Testis (tissue), 3 donors: ENCODE results near the gene HTR7. TPM values are rescaled to one million over a fixed set of nuclear protein-coding genes. Genes with fewer than 3 reads are reported as not detected.

Experiments
- DNase-seq: peaks from one replicate; pipeline ENCODE4 v3.0.0-alpha.2; 2019
- H3K27ac ChIP-seq, 2 donors: fragments of 200-600 bp; sonication (generic); one replicate each; pipeline ENCODE4 v1.5.1; 2019
- H3K27me3 ChIP-seq: fragments of 200-600 bp; sonication (generic); one replicate; pipeline ENCODE4 v1.5.1; 2019
- H3K36me3 ChIP-seq: fragments of 200-600 bp; sonication (generic); one replicate; pipeline ENCODE4 v1.5.1; 2017; ENCODE audit warnings: low read depth; ENCODE audit errors: missing control alignments
- H3K4me1 ChIP-seq: fragments of 200-600 bp; sonication (generic); one replicate; pipeline ENCODE4 v1.5.1; 2019
- H3K4me3 ChIP-seq, 2 donors: fragments of 200-600 bp; sonication (generic); one replicate each; pipeline ENCODE4 v1.5.1; 2017 to 2019
- H3K9me3 ChIP-seq: fragments of 200-600 bp; sonication (generic); one replicate; pipeline ENCODE4 v1.5.1; 2017
- POLR2A ChIP-seq: fragments of 450-650 bp; IDR thresholded peaks from one replicate; pipeline ENCODE4 v1.6.1; 2017; ENCODE audit warnings: antibody characterized with exemption, mild to moderate bottlenecking, moderate library complexity
- WGBS, 2 donors: methylation state at CpG; one replicate each; pipeline ENCODE4 v1.1.5; 2018; 5-methylcytosine and 5-hydroxymethylcytosine counted together
- intact Hi-C: fragments of 100-400 bp; cut with DNase I; formaldehyde crosslinking; loops from one replicate; pipeline ENCODE4 v1.15.1; 2023; ENCODE audit warnings: low total_unique reads
- polyA plus RNA-seq: library from polyadenylated mRNA; stranded (reverse); fragments of 350-450 nt; fragmentation: Illumina TruSeq; extraction: RNeasy Lipid Tissue Mini Kit (QIAGEN cat#74804); gene quantifications from one replicate; pipeline ENCODE4 v1.2.3, GENCODE V29; 2014; ENCODE audit warnings: low read depth, low replicate concordance; ENCODE audit not compliant: insufficient read depth
- total RNA-seq, 2 donors: library from RNA; depleted of rRNA; stranded (reverse); fragments of >200 nt; gene quantifications; one replicate each; pipeline ENCODE4 v1.2.3, GENCODE V29; 2016
- TF ChIP-seq, protein P1 (sequence below), 3 experiments: fragments of 450-650 bp in 2 of 3; fragments of 200-600 bp in 1 of 3; sonication (generic) in 1 of 3; IDR thresholded peaks; one replicate each; pipeline ENCODE4 v1.5.1; 2016 to 2019; ENCODE audit warnings: antibody characterized with exemption in 3 of 3, mild to moderate bottlenecking in 2 of 3, moderate library complexity in 1 of 3

The HTR7 gene
- total and polyA plus RNA-seq, 3 donors from 2014 or later: 8.3 to 26.2 (median 9.4) TPM

DNA sequence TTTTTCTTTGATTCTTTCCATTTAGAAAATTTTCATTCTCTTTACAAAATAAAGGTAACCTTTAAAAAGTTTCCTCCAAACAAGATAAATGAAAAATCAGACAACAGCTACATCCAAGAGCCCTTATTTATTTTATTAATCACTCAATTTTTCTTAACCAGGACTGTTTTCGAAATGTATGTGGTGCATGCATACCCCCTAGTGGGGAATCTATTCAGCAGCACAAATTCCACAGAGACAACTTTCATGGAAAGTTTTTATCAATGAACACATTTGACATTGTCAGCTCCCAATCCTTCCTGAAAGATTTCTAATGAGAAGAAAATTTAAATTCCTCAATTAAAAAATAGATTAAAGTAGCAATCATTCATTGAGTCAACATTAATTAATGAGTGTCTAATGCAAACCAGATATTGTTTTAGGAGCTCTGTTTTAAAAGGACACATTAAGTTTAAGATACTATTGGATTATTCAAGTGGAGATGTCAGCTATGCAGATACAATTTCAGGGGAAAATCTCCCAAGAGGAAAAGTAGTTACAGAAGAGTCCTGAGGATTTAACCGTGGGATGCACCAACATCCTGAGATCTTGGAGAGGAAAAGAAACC, 5.2 kb upstream of the HTR7 start:
- intact Hi-C loops: no loop called here
- H3K36me3 ChIP-seq: no peaks in the 10 kb centered on the region
- H3K4me1 ChIP-seq: no peaks in the 10 kb centered on the region
- no peaks in the 10 kb centered on the region for H3K9me3 ChIP-seq
- 40 to 50% methylated on average over 2 of the region's 2 CpGs for WGBS, 2 donors
- H3K4me3 ChIP-seq: no peak overlapping the region
- no peak for TF ChIP-seq POLR2A
- TF ChIP-seq, protein P1, sequence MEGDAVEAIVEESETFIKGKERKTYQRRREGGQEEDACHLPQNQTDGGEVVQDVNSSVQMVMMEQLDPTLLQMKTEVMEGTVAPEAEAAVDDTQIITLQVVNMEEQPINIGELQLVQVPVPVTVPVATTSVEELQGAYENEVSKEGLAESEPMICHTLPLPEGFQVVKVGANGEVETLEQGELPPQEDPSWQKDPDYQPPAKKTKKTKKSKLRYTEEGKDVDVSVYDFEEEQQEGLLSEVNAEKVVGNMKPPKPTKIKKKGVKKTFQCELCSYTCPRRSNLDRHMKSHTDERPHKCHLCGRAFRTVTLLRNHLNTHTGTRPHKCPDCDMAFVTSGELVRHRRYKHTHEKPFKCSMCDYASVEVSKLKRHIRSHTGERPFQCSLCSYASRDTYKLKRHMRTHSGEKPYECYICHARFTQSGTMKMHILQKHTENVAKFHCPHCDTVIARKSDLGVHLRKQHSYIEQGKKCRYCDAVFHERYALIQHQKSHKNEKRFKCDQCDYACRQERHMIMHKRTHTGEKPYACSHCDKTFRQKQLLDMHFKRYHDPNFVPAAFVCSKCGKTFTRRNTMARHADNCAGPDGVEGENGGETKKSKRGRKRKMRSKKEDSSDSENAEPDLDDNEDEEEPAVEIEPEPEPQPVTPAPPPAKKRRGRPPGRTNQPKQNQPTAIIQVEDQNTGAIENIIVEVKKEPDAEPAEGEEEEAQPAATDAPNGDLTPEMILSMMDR (IDR thresholded peaks at IDR 0.05): peak; percentile 35 to 69 (median 47)
- H3K27me3 ChIP-seq: no peaks in the 10 kb centered on the region
- DNase-seq: no peak
- no peak overlapping the region for H3K27ac ChIP-seq

DNA sequence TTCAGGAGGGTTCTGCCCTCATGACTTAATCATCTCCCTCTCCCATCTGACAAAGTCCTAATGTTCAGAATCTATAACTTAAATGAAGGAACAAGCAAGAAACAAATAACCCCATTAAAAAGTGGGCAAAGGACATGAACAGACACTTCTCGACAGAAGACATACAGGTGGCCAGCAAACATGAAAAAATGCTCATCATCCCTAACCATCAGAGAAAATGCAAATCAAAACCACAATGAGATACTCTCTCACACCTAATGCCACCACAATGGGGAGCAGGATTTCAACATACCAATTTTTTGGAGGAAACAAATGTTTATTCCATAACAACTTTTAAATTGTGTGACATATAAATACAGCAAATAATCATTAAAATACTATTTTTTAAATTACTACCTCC, 3.0 kb upstream of the HTR7 start:
- DNase-seq: no peak
- intact Hi-C loops: no loop called here
- H3K4me3 ChIP-seq: no peak overlapping the region

DNA sequence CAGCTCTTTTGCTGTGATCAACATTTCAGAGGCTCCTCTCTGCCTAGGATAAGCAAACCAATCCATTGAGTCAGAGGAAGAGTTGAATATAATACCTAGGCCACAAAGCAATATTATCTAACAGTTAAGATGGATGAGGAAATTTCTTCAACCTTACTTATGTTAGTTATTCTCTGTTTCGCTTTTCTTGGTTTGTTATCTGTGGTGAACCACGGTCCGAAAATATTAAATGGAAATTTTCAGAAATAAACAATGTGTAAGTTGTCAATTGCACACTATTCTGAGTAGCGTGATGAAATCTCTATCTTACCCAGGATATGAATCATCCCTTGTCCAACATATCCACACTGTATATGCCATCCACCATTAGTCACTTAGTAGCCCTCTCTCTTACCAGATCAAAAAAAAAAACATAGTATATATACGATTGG, 1.5 kb upstream of the HTR7 start:
- no peak overlapping the region for H3K27ac ChIP-seq
- no peak for TF ChIP-seq POLR2A
- TF ChIP-seq, protein P1 (IDR thresholded peaks at IDR 0.05): no peak
- no peaks in the 10 kb centered on the region for H3K27me3 ChIP-seq
- no peak overlapping the region for H3K4me3 ChIP-seq
- H3K9me3 ChIP-seq: no peaks in the 10 kb centered on the region
- H3K36me3 ChIP-seq: no peaks in the 10 kb centered on the region
- intact Hi-C loops: no loop called here
- DNase-seq: no peak
- WGBS, 2 donors: 75 to 84% methylated on average over 5 of the region's 5 CpGs
- H3K4me1 ChIP-seq: no peaks in the 10 kb centered on the region

More for the DNA sequence above, 3.0 kb upstream of the HTR7 start:
- Histone ChIP-seq H3K9me3 (no peaks in the 10 kb centered on the region), H3K27me3 (no peaks in the 10 kb centered on the region), H3K36me3 (no peaks in the 10 kb centered on the region), H3K27ac (no peak overlapping the region), H3K4me1 (no peaks in the 10 kb centered on the region)
- 90 to 94% methylated on average over 1 of the region's 1 CpG for WGBS, 2 donors
- TF ChIP-seq, protein P1 (IDR thresholded peaks at IDR 0.05): no peak
- TF ChIP-seq POLR2A: no peak

DNA sequence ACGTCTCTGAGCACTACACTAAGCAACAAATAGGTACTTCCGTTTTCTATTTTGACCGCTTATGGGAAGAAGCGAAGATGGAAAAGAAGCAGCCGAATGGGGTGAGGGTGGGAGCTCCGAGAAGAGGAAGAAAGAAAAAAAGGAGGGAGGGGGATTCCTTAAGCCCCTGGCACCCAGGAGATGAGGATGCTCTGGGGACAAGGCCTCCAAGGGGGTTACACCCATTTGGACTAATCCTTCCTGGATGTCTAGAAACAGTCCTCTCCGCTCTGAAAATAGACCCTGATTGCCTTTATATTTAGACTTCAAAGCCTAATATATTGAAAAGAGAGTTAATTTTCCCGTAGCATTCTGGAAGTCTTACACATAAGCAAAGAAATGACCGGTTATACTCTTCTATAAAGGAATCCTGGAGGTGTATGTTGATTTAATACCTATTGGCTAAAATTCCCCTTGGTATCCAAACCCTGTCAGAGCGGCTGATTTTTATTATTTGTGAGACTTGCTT, 676 bp upstream of the HTR7 start:
- H3K27me3 ChIP-seq: no peaks in the 10 kb centered on the region
- no peaks in the 10 kb centered on the region for H3K4me1 ChIP-seq
- no peak for DNase-seq
- H3K9me3 ChIP-seq: no peaks in the 10 kb centered on the region
- no peaks in the 10 kb centered on the region for H3K36me3 ChIP-seq
- H3K4me3 ChIP-seq: peak overlapping the region; percentile 59 to 66
- TF ChIP-seq POLR2A: no peak
- TF ChIP-seq, protein P1 (IDR thresholded peaks at IDR 0.05): no peak
- peak overlapping the region in 1 of 2 donors; percentile 70 for H3K27ac ChIP-seq
- WGBS, 2 donors: 30 to 35% methylated on average over 10 of the region's 10 CpGs
- intact Hi-C loops: no loop called here
